BE2C (cell line): Measurements from ENCODE around the gene TEF.

Source experiments
- DNase-seq: peaks from one replicate; pipeline ENCODE4 v3.0.0-alpha.2; 2020
- H3K27me3 ChIP-seq: fragments of 250-450 bp; sonication (Bioruptor Pico); 2 replicates; pipeline ENCODE4 v1.5.1; 2020; ENCODE audit warnings: mild to moderate bottlenecking
- H3K36me3 ChIP-seq: fragments of 250-450 bp; sonication (Bioruptor Pico); 2 replicates; pipeline ENCODE4 v1.5.1; 2020; ENCODE audit warnings: mild to moderate bottlenecking
- H3K4me1 ChIP-seq: fragments of 250-450 bp; sonication (Bioruptor Pico); 2 replicates; pipeline ENCODE4 v1.5.1; 2020
- H3K4me3 ChIP-seq: 2 replicates; pipeline ENCODE4 v1.5.1; 2011; ENCODE audit warnings: low read depth, low read length
- H3K9me3 ChIP-seq: fragments of 250-450 bp; sonication (Bioruptor Pico); 2 replicates; pipeline ENCODE4 v1.5.1; 2020
- CTCF ChIP-seq: IDR thresholded peaks from 2 replicates; pipeline ENCODE4 v1.5.1; 2012; ENCODE audit warnings: mild to moderate bottlenecking, low read depth, low read length

TEF gene

GRCh38 chr22:41403532-41404318, 22.0 kb downstream of the TEF start:
- TF ChIP-seq CTCF: peak; percentile 98
- H3K4me1 ChIP-seq: no peaks in the 10 kb centered on the region
- H3K4me3 ChIP-seq: no peak overlapping the region

GRCh38 chr22:41405588-41405987, 23.8 kb downstream of the TEF start:
- H3K4me1 ChIP-seq: no peaks in the 10 kb centered on the region
- DNase-seq: no peak

More at GRCh38 chr22:41403532-41404318, 22.0 kb downstream of the TEF start:
- H3K9me3 ChIP-seq: no peaks in the 10 kb centered on the region
- DNase-seq: peak; percentile 90
- H3K27me3 ChIP-seq: no peaks in the 10 kb centered on the region
- no peaks in the 10 kb centered on the region for H3K36me3 ChIP-seq

GRCh38 chr22:41406410-41406809, 24.7 kb downstream of the TEF start:
- TF ChIP-seq CTCF: no peak
- Histone ChIP-seq H3K36me3 (no peaks in the 10 kb centered on the region), H3K27me3 (no peaks in the 10 kb centered on the region), H3K9me3 (no peaks in the 10 kb centered on the region), H3K4me1 (no peaks in the 10 kb centered on the region), H3K4me3 (no peak overlapping the region)
- no peak for DNase-seq

More at GRCh38 chr22:41405588-41405987, 23.8 kb downstream of the TEF start:
- Histone ChIP-seq H3K9me3 (no peaks in the 10 kb centered on the region), H3K36me3 (no peaks in the 10 kb centered on the region), H3K27me3 (no peaks in the 10 kb centered on the region), H3K4me3 (no peak overlapping the region)
- no peak for TF ChIP-seq CTCF

GRCh38 chr22:41407433-41407832, 25.7 kb downstream of the TEF start:
- H3K9me3 ChIP-seq: no peaks in the 10 kb centered on the region
- H3K27me3 ChIP-seq: no peaks in the 10 kb centered on the region
- no peaks in the 10 kb centered on the region for H3K4me1 ChIP-seq
- TF ChIP-seq CTCF: no peak
- DNase-seq: no peak
- no peaks in the 10 kb centered on the region for H3K36me3 ChIP-seq
- H3K4me3 ChIP-seq: no peak overlapping the region

- no peak for TF ChIP-seq CTCF
- Histone ChIP-seq H3K4me1 (no peaks in the 10 kb centered on the region), H3K27me3 (no peaks in the 10 kb centered on the region), H3K36me3 (no peaks in the 10 kb centered on the region), H3K9me3 (no peaks in the 10 kb centered on the region), H3K4me3 (no peak overlapping the region)
- DNase-seq: no peak
These were observed 26.9 kb downstream of the TEF start for GRCh38 chr22:41408665-41409064.

GRCh38 chr22:41410311-41410751, 28.6 kb downstream of the TEF start:
- Histone ChIP-seq H3K4me1 (no peaks in the 10 kb centered on the region), H3K27me3 (no peaks in the 10 kb centered on the region), H3K4me3 (no peak overlapping the region), H3K9me3 (no peaks in the 10 kb centered on the region), H3K36me3 (no peaks in the 10 kb centered on the region)
- no peak for TF ChIP-seq CTCF
- no peak for DNase-seq
